Transverse colon (tissue), 3 donors: Measurements from ENCODE around the gene SNU13.

ENCODE experiments used
- EP300 ChIP-seq: sonication (generic); formaldehyde crosslinking; IDR thresholded peaks from one replicate; pipeline ENCODE4 v1.6.1; 2017; ENCODE audit warnings: antibody characterized with exemption, low read depth
- POLR2A ChIP-seq: fragments of 450-650 bp; IDR thresholded peaks from one replicate; pipeline ENCODE4 v1.6.1; 2016; ENCODE audit warnings: antibody characterized with exemption, mild to moderate bottlenecking, moderate library complexity
- TF ChIP-seq, protein P1 (sequence below), 5 experiments: fragments of 200-600 bp in 3 of 5; fragments of 450-650 bp in 2 of 5; sonication (generic) in 3 of 5; IDR thresholded peaks; 1 replicate in 2 of 5; 2 replicates in 3 of 5; pipeline ENCODE4 v1.5.1; 2016 to 2017; ENCODE audit warnings: antibody characterized with exemption in 5 of 5, inconsistent platforms in 3 of 5, mild to moderate bottlenecking in 2 of 5, moderate library complexity in 1 of 5

- TF ChIP-seq, protein P1, sequence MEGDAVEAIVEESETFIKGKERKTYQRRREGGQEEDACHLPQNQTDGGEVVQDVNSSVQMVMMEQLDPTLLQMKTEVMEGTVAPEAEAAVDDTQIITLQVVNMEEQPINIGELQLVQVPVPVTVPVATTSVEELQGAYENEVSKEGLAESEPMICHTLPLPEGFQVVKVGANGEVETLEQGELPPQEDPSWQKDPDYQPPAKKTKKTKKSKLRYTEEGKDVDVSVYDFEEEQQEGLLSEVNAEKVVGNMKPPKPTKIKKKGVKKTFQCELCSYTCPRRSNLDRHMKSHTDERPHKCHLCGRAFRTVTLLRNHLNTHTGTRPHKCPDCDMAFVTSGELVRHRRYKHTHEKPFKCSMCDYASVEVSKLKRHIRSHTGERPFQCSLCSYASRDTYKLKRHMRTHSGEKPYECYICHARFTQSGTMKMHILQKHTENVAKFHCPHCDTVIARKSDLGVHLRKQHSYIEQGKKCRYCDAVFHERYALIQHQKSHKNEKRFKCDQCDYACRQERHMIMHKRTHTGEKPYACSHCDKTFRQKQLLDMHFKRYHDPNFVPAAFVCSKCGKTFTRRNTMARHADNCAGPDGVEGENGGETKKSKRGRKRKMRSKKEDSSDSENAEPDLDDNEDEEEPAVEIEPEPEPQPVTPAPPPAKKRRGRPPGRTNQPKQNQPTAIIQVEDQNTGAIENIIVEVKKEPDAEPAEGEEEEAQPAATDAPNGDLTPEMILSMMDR (IDR thresholded peaks at IDR 0.05): no peak
- no peak for TF ChIP-seq EP300
- TF ChIP-seq POLR2A: no peak
Measured at GRCh38 chr22:41732096-41732772, 43.6 kb upstream of the SNU13 start.
